HTR-8/SVneo (cell line): ENCODE results near the gene LMLN.
"Not testable (repeated sequence)": the region's sequence is repeated elsewhere in the genome, so short reads cannot be mapped to it uniquely, and the experiment has no call there.

Source experiments
- DNase-seq: peaks from one replicate; pipeline ENCODE4 v3.0.0; 2011; ENCODE audit warnings: low spot score, mixed read lengths; ENCODE audit not compliant: insufficient read length
- FAIRE-seq: peaks from 2 replicates; lab custom pipeline; 2011; peaks lifted over from hg19 to GRCh38; lab: Jason Lieb, UNC

LMLN gene

GRCh38 chr3:197959891-197960693 lies at the start of gene LMLN:
TSS of gene LMLN (plus strand) at chr3:197960217. CDS start at chr3:197960246, 29 bp downstream.
- DNase-seq (peak; percentile 92), FAIRE-seq (peak; percentile 84)

- FAIRE-seq (no peak), DNase-seq (no peak)
Observed at GRCh38 chr3:197912741-197913476, 47.1 kb upstream of the LMLN start.

- no peak for FAIRE-seq
- DNase-seq = no peak
Observed at GRCh38 chr3:197913641-197914380, 46.2 kb upstream of the LMLN start.

- not testable (repeated sequence) for DNase-seq, FAIRE-seq
Observed at GRCh38 chr3:197921429-197922275, 38.4 kb upstream of the LMLN start.

- DNase-seq (no peak), FAIRE-seq (no peak)
Observed at GRCh38 chr3:197926418-197926817, 33.6 kb upstream of the LMLN start.

GRCh38 chr3:197927578-197927977 lies 32.4 kb upstream of the LMLN start:
- not testable (repeated sequence) for DNase-seq, FAIRE-seq

GRCh38 chr3:197936819-197937384 lies 23.1 kb upstream of the LMLN start:
- DNase-seq (no peak), FAIRE-seq (no peak)

- DNase-seq = no peak
- no peak for FAIRE-seq
Observed at GRCh38 chr3:197940745-197941384, 19.2 kb upstream of the LMLN start.

- FAIRE-seq = no peak
- peak; percentile 68 for DNase-seq
Observed at GRCh38 chr3:197942956-197943556, 17.0 kb upstream of the LMLN start.

GRCh38 chr3:197949191-197949777 lies 10.7 kb upstream of the LMLN start:
- FAIRE-seq (no peak), DNase-seq (no peak)

GRCh38 chr3:197949778-197950676 lies 10.0 kb upstream of the LMLN start, which contains the start of gene RPL35A:
TSS of gene RPL35A (plus strand) at chr3:197950190. CDS start at chr3:197950968, 778 bp downstream.
- peak; percentile 90 for DNase-seq
- peak; percentile 76 for FAIRE-seq

- FAIRE-seq = no peak
- no peak for DNase-seq
Observed at GRCh38 chr3:197950677-197951061, 9.3 kb upstream of the LMLN start.

- DNase-seq = no peak
- FAIRE-seq = no peak
Observed at GRCh38 chr3:197951392-197951990, 8.5 kb upstream of the LMLN start.

- no peak for DNase-seq
- no peak for FAIRE-seq
Observed at GRCh38 chr3:197952440-197952839, 7.6 kb upstream of the LMLN start.

- no peak for FAIRE-seq
- DNase-seq = no peak
Observed at GRCh38 chr3:197953325-197953724, 6.7 kb upstream of the LMLN start.

GRCh38 chr3:197953881-197954280 lies 6.1 kb upstream of the LMLN start:
- FAIRE-seq = no peak

More at GRCh38 chr3:197953881-197954280, 6.1 kb upstream of the LMLN start:
- no peak for DNase-seq
